ENCODE data around the gene NXNL1. TPM values are rescaled to one million over a fixed set of nuclear protein-coding genes. Genes with fewer than 3 reads are reported as not detected.
A peak's percentile ranks its signal among the peaks of the same experiment; 100 is the strongest.

Gene NXNL1
- total and polyA plus RNA-seq, 2 of the 13 experiments (the other 11 are each of a cell fraction or from before 2014, with no cell fraction given), result not detected

- TF ChIP-seq CEBPB (IDR thresholded peaks at IDR 0.05; ENCODE audit: borderline replicate concordance, low read depth, low read length) (no peak), ZNF292 (CRISPR knock-in tag; IDR thresholded peaks at IDR 0.05; ENCODE audit: borderline replicate concordance, low read depth) (no peak), KAT7 (CRISPR knock-in tag; IDR thresholded peaks at IDR 0.05; ENCODE audit: borderline replicate concordance) (no peak), PITX1 (CRISPR knock-in tag; IDR thresholded peaks at IDR 0.05) (0 out of 2 replicates have a peak, but pooled peaks have one; percentile 11), ZMYM4 (CRISPR knock-in tag; IDR thresholded peaks at IDR 0.05) (no peak), ZNF547 (CRISPR knock-in tag; IDR thresholded peaks at IDR 0.05) (peak; percentile 9; the same call in 1 of the 2 replicates), HMG20A (CRISPR knock-in tag; IDR thresholded peaks at IDR 0.05; ENCODE audit: borderline replicate concordance) (no peak)
These were observed 8.4 kb upstream of the NXNL1 start (continued) for GRCh38 chr19:17469092-17469480.

- ChIA-PET POLR2A (interaction anchor here (0.9 to 1.1 kb wide), 2 partner anchors 30 to 63 kb away, joined by 3 to 4 read pairs; partner anchors contain the start of gene BST2), CTCF (ENCODE audit: low intra/inter-chr PET ratio, low total read pairs) (no interaction called here)
- peaks cover 0 to 10% of the 10 kb centered on the region in 2 experiments; a peak in 2 of 5 replicates for H3K27me3 ChIP-seq (ENCODE audit: control insufficient read depth in 1 of 2, insufficient read depth in 2 of 2, low read length in 2 of 2)
- FAIRE-seq (no peak), ATAC-seq (no peak), DNase-seq (ENCODE audit: low spot score) (no peak)
- H3K4me2 ChIP-seq (ENCODE audit: low read depth, low read length), result peak overlapping the region; percentile 98
- H3K79me2 ChIP-seq (ENCODE audit: insufficient read depth, low read length), result peaks cover 8% of the 10 kb centered on the region
- in situ Hi-C loops (cut with HindIII; ENCODE audit: extremely low pct_ligation_motif_present, low pct_unique_long_range_greater_than_20kb) (no loop called here), intact Hi-C loops (cut with micrococcal nuclease; ENCODE audit: unreplicated experiment) (loop anchor here (1.0 to 10.0 kb wide), 2 partner anchors 20 to 124 kb away; partner anchors contain the start of gene TMEM221)
- peaks cover 50% of the 10 kb centered on the region for H3K4me1 ChIP-seq (ENCODE audit: insufficient read depth, low read length)
- H2AFZ ChIP-seq (ENCODE audit: low read length), result no peak overlapping the region
- peak overlapping the region; percentile 71 to 85 (median 71) for H3K4me3 ChIP-seq (replicated peaks in 1 of 3; ENCODE audit: insufficient read depth in 1 of 3, low read depth in 2 of 3, low read length in 3 of 3)
- H3K36me3 ChIP-seq (replicated peaks in 1 of 2; ENCODE audit: control insufficient read depth in 1 of 2, insufficient read depth in 2 of 2, low read length in 2 of 2), result no peaks in the 10 kb centered on the region
- peak overlapping the region; percentile 53 for H3K9ac ChIP-seq (ENCODE audit: insufficient read depth, low read depth, low read length)
- no TSS peak for BruUV-seq (replicated peaks)
- no peak overlapping the region for H3K27ac ChIP-seq (ENCODE audit: extremely low read length, insufficient read depth, low read length)
- 25% methylated on average over 20 of the region's 25 CpGs for WGBS (ENCODE audit: low lambda C conversion rate)
- no peaks in the 10 kb centered on the region for H3K9me3 ChIP-seq (ENCODE audit: low read length)
- H4K20me1 ChIP-seq (ENCODE audit: insufficient read depth, low read length), result no peaks in the 10 kb centered on the region
- 0 out of 2 replicates have a peak, but pooled peaks have one; percentile 17 for TF ChIP-seq SPEN (CRISPR knock-in tag; IDR thresholded peaks at IDR 0.05; ENCODE audit: low read depth)
- 0 out of 2 replicates have a peak, but pooled peaks have one; percentile 62 for TF ChIP-seq SRY (CRISPR knock-in tag; IDR thresholded peaks at IDR 0.05)
- TF ChIP-seq ZNF101 (CRISPR knock-in tag; IDR thresholded peaks at IDR 0.05; ENCODE audit: borderline replicate concordance, low read depth), result no peak
- peak; percentile 44; the same call in 1 of the 2 replicates for TF ChIP-seq ADNP (CRISPR knock-in tag; IDR thresholded peaks at IDR 0.05)
- TF ChIP-seq MNT (IDR thresholded peaks at IDR 0.05), result no peak
- peak; percentile 22; the same call in 1 of the 2 replicates for TF ChIP-seq ZNF460 (CRISPR knock-in tag; IDR thresholded peaks at IDR 0.05; ENCODE audit: borderline replicate concordance)
- no peak for TF ChIP-seq MEIS2 (CRISPR knock-in tag; IDR thresholded peaks at IDR 0.05)
- no peak for TF ChIP-seq ZSCAN30 (CRISPR knock-in tag; IDR thresholded peaks at IDR 0.05)
- 0 out of 2 replicates have a peak, but pooled peaks have one; percentile 18 for TF ChIP-seq RXRA (CRISPR knock-in tag; IDR thresholded peaks at IDR 0.05)
- TF ChIP-seq ARNT2 (CRISPR knock-in tag; IDR thresholded peaks at IDR 0.05; ENCODE audit: low read depth), result no peak
- no peak for TF ChIP-seq ZNF773 (CRISPR knock-in tag; IDR thresholded peaks at IDR 0.05; ENCODE audit: borderline replicate concordance)
- TF ChIP-seq ZMYM3 (CRISPR knock-in tag; IDR thresholded peaks at IDR 0.05), result peak; percentile 76
- TF ChIP-seq XRCC5 (optimal IDR thresholded peaks at IDR 0.05; ENCODE audit: low read length), result no peak
- TF ChIP-seq ZNF629 (CRISPR knock-in tag; conservative IDR thresholded peaks at IDR 0.05), result peak; percentile 95
- TF ChIP-seq ZBTB34 (CRISPR knock-in tag; IDR thresholded peaks at IDR 0.05), result no peak
These were observed 7.8 kb upstream of the NXNL1 start for GRCh38 chr19:17468302-17469091.

Measured in HepG2 (cell line).